ENCODE data around the gene USH1C.

The USH1C gene
- total RNA-seq: 0 to 0.05 reads per million in 2 donors

DNA sequence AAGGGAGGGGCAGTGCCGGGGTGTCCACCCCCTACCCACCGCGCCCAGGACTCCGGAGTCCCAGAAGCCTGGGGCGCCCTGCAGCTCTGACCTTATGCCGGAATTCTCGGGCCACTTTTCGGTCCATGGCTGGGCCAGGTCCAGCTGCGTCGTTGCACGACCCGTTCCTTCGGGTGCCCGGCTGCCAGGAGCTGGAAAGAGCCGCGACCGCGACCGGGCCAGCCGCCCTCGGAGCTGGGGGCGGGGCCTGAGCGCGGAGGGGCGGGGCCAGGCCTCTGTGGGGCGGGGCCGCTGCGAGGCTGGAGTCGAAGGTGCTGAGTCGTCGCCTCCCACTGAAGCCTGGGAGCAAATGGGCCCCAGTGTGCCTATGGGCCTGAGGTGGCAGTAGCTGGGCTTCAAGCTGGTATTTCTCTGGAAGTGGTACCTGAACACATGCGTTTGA is at the start of gene USH1C:
USH1C (minus strand) TSS at position 236 of the 442 bp plus-strand sequence; CDS start at position 127, 109 bp downstream.
- DNase-seq: no peak

GRCh38 chr11:17593466-17594245 is 49.4 kb upstream of the USH1C start:
- no peak for DNase-seq

DNA sequence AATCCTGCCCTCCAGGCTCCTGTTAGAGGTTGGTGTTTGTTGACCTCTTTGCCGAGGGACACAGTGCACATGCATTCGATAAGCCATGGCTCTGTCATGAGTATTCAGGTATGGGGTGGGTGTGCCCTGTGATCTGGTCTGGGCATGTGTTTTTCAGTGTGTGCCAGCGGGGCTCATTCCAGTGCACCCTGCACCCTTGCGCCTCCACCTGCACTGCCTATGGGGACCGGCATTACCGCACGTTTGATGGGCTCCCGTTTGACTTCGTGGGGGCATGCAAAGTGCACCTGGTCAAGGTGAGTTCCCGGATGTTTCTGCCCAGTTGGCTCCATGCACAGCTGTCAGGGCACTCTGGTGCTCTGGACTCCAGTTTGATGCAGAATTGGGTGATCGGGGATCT is 47.1 kb upstream of the USH1C start:
- no peak for DNase-seq

DNA sequence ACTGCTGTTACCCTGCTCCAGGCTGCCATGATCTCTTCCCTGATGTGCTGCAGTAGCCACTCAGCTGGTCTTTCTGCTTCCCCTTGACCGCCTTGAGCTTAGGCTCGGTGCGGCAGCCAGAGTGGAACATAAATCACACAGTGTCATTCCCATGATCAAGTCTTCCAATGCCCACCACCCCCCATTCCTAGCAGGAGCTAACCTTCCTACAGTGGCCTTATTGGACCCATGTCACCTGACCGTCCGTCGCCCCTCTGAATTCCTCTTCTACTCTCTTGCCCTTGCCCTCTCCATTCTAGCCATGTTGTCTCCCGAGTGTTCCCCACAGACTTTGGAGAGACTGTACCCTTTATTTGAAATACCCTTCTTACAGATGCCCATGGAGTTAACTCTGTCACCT is 46.2 kb upstream of the USH1C start:
- DNase-seq: no peak

DNA sequence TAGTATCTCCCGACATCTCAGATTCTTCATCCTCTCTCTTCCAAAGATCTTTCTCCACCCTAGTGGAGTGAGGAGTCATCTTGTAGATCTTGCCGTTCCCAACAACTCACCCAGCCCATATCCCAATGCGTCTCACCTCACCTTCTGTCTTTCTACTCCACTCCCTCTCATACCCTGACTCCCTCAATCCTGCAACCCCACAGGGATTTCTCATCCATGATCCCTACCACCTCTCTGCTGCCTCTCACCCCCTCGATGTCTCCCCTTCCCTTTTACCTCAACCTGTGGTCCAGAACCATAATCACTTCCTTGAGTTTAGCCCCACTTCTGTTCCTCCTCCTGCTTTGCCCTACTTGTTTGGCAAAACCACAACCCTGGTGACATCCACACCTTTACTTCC is 44.5 kb upstream of the USH1C start:
- no peak for DNase-seq

GRCh38 chr11:17588166-17588565 is 44.0 kb upstream of the USH1C start:
- no peak for DNase-seq

- DNase-seq: no peak
These were observed 41.9 kb upstream of the USH1C start for GRCh38 chr11:17585911-17586695.

DNA sequence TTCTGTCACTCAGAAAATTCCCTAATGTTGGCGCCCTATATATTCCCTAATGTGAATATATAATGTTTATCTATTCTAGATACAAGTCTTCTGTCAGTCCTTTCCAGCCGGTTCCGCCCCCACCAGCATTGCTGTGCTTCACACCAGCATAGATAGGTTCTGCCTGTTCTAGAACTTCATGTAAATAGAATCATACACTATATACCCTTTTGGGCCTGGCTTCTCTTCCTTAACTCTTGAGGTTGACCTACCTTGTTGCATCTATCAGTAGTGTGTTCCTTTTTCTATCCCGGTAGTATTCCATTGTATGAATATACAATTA is 37.5 kb upstream of the USH1C start:
- DNase-seq: no peak

DNA sequence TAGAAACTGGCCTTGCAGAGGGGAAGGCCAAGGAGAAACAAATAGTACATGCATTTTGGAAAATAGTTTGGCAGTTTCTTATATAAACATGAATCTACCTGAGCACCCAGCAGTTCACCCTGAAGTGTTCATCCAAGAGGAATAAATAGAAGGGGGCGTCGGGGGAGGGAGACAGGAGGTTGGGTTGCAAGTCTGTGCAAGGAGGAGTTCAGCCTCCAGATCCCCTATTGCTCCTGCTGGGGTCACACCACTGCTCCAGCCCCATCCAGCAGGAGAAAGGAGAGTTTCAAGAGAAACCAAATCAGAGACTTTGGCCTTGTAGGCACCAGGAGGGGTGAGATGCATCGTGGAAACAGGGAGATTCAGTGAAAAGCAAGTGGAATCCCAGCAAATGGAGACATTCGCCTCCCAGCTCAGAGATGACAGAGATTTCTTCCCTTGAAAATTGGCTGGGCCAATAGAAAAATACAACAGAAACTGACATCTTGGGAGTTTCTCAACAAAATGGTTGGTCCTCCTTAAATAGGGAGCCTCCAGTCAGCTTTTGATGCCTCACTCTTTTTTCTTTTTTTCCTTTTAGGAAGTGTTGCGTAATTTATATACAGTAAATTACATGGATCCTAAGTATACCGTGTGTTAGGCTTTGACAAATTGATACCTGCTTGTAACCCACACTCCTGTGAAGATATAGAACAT is 37.0 kb upstream of the USH1C start:
- no peak for DNase-seq

DNA sequence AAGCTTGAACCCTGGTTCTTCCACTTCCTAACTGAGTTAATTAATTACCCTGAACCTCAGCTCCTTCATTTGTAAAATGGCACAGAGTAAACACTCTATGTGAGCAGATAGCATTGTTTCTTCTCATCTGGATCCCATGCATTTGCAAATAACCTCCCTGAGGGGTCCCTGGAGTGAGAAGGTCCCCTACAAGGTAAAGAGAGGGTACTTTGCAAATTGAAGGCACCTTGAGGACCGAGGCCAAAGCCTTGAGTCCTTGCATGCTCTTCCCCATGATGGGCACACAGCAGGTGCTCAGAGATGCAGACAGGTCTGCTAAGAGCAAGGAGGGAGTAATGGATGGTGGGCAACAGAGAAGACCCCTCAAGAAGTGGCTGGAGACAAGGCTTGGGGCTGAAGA is 36.1 kb upstream of the USH1C start:
- no peak for DNase-seq

GRCh38 chr11:17579451-17579850 is 35.2 kb upstream of the USH1C start:
- no peak for DNase-seq

DNA sequence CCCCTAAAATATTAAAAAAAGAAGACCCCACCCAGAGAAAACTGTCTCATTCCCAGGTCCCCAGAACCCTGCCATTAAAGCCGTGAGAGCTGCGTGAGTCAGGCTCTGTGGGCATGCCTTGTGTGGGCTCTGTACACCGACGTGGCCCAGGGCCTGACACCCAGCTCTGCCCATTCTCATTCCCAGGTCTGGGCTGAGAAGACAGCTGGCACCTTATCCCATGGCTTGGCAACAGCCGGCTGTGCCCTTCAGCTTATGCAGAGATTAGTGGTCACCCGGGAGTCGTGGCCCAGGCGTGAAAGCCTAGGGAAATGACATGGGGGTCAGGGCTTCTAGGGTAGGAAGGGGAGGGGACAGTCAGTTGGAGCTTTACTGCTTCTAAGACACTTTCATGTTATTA is 34.7 kb upstream of the USH1C start:
- DNase-seq: no peak

DNA sequence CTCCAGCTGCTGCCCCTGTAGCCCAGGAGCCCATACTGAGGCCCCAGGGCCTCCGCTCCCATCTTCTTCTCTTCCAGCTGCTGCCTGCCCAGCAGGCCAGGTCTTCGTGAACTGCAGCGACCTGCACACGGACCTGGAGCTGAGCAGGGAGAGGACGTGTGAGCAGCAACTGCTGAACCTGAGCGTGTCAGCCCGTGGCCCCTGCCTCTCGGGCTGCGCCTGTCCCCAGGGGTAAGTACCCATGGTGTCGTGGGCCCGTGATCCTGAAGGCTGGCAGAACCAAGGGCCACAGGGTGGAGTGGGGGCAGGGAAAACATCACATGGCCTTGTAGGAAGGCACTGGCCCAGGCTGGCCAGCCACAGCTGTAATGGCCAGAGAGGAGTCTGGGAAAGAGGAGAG is 34.1 kb upstream of the USH1C start:
- no peak for DNase-seq

GRCh38 chr11:17575431-17576425 is 31.5 kb upstream of the USH1C start:
- no peak for DNase-seq

- DNase-seq: no peak
These were observed 30.2 kb upstream of the USH1C start for GRCh38 chr11:17574141-17575091.

DNA sequence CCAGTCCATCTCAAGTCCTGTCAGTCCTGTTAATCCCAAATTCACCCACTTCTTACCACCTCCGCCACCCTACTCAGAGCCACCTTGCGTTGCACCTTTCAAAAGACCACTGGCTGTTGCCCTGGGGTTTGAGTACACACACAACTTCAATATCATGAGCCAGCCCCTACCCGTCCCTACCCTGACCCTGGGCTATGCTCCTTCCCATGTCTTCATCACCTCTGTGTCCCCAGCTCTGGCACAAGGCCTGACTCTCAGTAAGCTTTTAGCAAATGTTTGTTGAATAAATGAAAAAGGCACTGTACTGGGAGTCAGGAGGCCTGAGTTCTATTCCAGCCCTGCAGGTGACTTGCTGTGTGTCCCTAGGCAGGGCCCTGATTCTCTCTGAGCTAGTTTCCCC is 29.3 kb upstream of the USH1C start:
- no peak for DNase-seq

DNA sequence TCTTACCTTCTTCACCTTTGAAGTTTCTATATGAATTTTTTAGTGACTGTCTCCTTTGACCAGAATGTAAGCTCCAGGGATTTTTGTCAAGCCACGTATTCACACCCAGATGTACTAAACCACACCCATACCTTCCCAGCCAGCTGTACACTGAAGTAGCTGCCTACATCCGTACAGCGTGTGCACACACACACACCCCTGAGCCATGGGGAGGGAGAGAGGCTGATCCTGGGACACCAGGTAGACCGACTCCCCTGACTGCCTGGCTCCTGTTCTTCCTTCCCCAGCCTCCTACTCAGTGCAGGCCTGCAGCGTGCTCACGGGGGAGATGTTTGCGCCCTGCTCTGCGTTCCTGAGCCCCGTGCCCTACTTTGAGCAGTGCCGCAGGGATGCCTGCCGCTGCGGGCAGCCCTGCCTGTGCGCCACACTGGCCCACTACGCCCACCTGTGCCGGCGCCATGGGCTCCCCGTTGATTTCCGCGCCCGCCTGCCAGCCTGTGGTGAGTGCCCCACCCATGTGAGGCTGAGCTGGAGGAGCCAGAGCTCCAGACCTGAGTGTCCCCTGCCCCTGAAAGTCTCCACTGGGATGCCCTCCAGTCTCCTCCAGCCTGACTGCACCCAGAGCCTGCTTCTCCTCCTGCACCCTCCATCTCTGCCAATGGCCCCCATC is 28.7 kb upstream of the USH1C start:
- no peak for DNase-seq

DNA sequence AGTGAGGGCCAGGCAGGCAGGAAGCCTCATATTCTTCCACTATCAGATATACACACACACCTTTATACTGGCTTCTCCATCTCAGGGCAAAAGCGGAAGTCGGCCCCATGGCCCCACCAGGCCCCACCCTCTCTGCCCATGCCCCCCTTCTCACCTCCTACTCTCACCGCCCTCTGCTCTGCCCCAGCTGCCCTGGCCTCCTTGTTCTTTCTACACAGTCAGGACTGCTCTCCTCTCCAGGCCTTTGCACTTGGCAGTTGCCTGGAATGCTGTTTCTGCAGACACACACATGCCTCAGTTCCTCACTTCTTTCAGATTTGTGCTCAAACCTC is 28.1 kb upstream of the USH1C start:
- no peak for DNase-seq

GRCh38 chr11:17571431-17572358 is 27.5 kb upstream of the USH1C start:
- DNase-seq: no peak

DNA sequence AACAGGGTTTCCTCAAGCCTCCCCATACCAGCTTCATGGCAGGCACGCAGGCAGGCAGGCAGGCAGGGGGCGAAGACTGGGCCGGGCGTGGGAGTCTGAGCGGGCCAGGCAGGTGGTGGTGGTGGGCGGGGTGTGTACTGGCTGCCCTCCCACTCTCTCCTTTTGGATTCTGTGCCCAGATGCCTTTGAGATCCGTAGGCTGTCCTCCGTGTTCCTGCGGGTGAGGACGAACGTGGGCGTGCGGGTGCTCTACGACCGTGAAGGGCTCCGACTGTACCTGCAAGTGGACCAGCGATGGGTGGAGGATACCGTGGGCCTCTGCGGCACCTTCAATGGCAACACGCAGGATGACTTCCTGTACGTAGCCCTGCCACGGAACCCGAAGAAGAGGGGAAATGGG is 25.8 kb upstream of the USH1C start:
- no peak for DNase-seq
